KOPT-K1 (cell line): Measurements from ENCODE around the gene CCDC102A.
"Not testable (repeated sequence)": the region's sequence is repeated elsewhere in the genome, so short reads cannot be mapped to it uniquely, and the experiment has no call there.

Experiments
- H3K27ac ChIP-seq: fragments of 200-600 bp; sonication (generic); 2 replicates; pipeline ENCODE4 v1.5.1; 2016; ENCODE audit warnings: antibody characterized with exemption, mild to moderate bottlenecking, low read depth, low read length; ENCODE audit not compliant: poor library complexity, severe bottlenecking
- H3K36me3 ChIP-seq: fragments of 200-600 bp; sonication (generic); 2 replicates; pipeline ENCODE4 v1.5.1; 2017; ENCODE audit warnings: antibody characterized with exemption, mild to moderate bottlenecking, low read length, moderate library complexity; ENCODE audit not compliant: insufficient read depth
- H3K9me3 ChIP-seq: fragments of 200-600 bp; sonication (generic); 2 replicates; pipeline ENCODE4 v1.5.1; 2017; ENCODE audit warnings: antibody characterized with exemption, low read length, mild to moderate bottlenecking; ENCODE audit not compliant: insufficient read depth, poor library complexity, severe bottlenecking

CCDC102A gene

GRCh38 chr16:57510016-57510871 is 26.1 kb downstream of the CCDC102A start:
- Histone ChIP-seq H3K27ac (no peak overlapping the region), H3K9me3 (no peaks in the 10 kb centered on the region), H3K36me3 (peaks cover 13% of the 10 kb centered on the region; the same call in 1 of the 2 replicates)

- no peaks in the 10 kb centered on the region for H3K9me3 ChIP-seq
- no peak overlapping the region for H3K27ac ChIP-seq
- peaks cover 4% of the 10 kb centered on the region; the same call in 1 of the 2 replicates for H3K36me3 ChIP-seq
Measured at GRCh38 chr16:57509231-57509923, 27.0 kb downstream of the CCDC102A start.

- Histone ChIP-seq H3K36me3 (no peaks in the 10 kb centered on the region; the same call in 1 of the 2 replicates), H3K9me3 (no peaks in the 10 kb centered on the region), H3K27ac (no peak overlapping the region)
Measured at GRCh38 chr16:57508035-57508425, 28.3 kb downstream of the CCDC102A start.

- Histone ChIP-seq H3K27ac (no peak overlapping the region), H3K9me3 (no peaks in the 10 kb centered on the region), H3K36me3 (no peaks in the 10 kb centered on the region; the same call in 1 of the 2 replicates)
Measured at GRCh38 chr16:57507136-57508034, 29.0 kb downstream of the CCDC102A start.

GRCh38 chr16:57505169-57505568 is 31.2 kb downstream of the CCDC102A start:
- H3K9me3 ChIP-seq = no peaks in the 10 kb centered on the region
- no peaks in the 10 kb centered on the region for H3K36me3 ChIP-seq
- H3K27ac ChIP-seq = no peak overlapping the region

- H3K36me3 ChIP-seq = no peaks in the 10 kb centered on the region
- no peaks in the 10 kb centered on the region for H3K9me3 ChIP-seq
- no peak overlapping the region for H3K27ac ChIP-seq
Measured at GRCh38 chr16:57504491-57504890, 31.9 kb downstream of the CCDC102A start.

GRCh38 chr16:57504001-57504400 is 32.4 kb downstream of the CCDC102A start:
- H3K27ac ChIP-seq = no peak overlapping the region
- no peaks in the 10 kb centered on the region for H3K9me3 ChIP-seq
- H3K36me3 ChIP-seq = no peaks in the 10 kb centered on the region

GRCh38 chr16:57503366-57503765 is 33.0 kb downstream of the CCDC102A start:
- H3K27ac ChIP-seq = no peak overlapping the region
- H3K9me3 ChIP-seq = no peaks in the 10 kb centered on the region
- H3K36me3 ChIP-seq = no peaks in the 10 kb centered on the region

GRCh38 chr16:57502048-57502775 is 34.2 kb downstream of the CCDC102A start:
- H3K27ac ChIP-seq = no peak overlapping the region
- no peaks in the 10 kb centered on the region for H3K36me3 ChIP-seq

GRCh38 chr16:57501492-57501891 is 34.9 kb downstream of the CCDC102A start:
- H3K27ac ChIP-seq = peak overlapping the region; percentile 67
- H3K36me3 ChIP-seq = no peaks in the 10 kb centered on the region
- no peaks in the 10 kb centered on the region for H3K9me3 ChIP-seq

More at GRCh38 chr16:57502048-57502775, 34.2 kb downstream of the CCDC102A start:
- H3K9me3 ChIP-seq = no peaks in the 10 kb centered on the region

GRCh38 chr16:57500578-57501111 is 35.7 kb downstream of the CCDC102A start:
- Histone ChIP-seq H3K36me3 (no peaks in the 10 kb centered on the region), H3K9me3 (no peaks in the 10 kb centered on the region), H3K27ac (peak overlapping the region; percentile 67)

- not testable (repeated sequence) for H3K9me3 ChIP-seq, H3K36me3 ChIP-seq
- peak overlapping the region; percentile 67 for H3K27ac ChIP-seq
Measured at GRCh38 chr16:57499941-57500340, 36.4 kb downstream of the CCDC102A start.

GRCh38 chr16:57498031-57498430 is 38.3 kb downstream of the CCDC102A start:
- Histone ChIP-seq H3K27ac (no peak overlapping the region), H3K36me3 (no peaks in the 10 kb centered on the region), H3K9me3 (no peaks in the 10 kb centered on the region)

GRCh38 chr16:57497121-57497520 is 39.2 kb downstream of the CCDC102A start:
- Histone ChIP-seq H3K36me3 (no peaks in the 10 kb centered on the region), H3K27ac (no peak overlapping the region), H3K9me3 (no peaks in the 10 kb centered on the region)
